ENCODE data around the gene MPZL2. TPM values are rescaled to one million over a fixed set of nuclear protein-coding genes. Genes with fewer than 3 reads are reported as not detected.
"Not testable (repeated sequence)": the region's sequence is repeated elsewhere in the genome, so short reads cannot be mapped to it uniquely, and the experiment has no call there.

MPZL2 gene
- total RNA-seq, 1 donor from 2014 or later: not detected

DNA sequence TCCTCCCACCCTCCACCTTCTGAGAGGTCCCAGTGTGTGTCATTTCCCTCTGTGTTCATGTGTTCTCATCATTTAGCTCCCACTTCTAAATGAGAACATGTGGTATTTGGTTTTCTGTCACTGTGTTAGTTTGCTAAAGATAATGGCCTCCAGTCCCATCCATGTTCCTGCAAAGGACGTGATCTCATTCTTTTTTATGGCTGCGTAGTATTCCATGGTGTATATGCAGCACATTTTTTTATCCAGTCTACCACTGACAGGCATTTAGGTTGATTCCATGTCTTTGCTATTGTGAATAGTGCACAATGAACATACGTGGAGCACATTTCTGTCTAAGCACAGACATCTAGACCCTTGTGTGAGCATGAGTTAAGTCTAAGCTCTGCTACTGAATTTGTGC, 46.2 kb upstream of the MPZL2 start:
- Mint-ChIP-seq H3K4me3 (no peak overlapping the region), H3K4me1 (no peaks in the 10 kb centered on the region), H3K36me3 (ENCODE audit: low read depth) (no peaks in the 10 kb centered on the region), H3K9me3 (peaks cover 2% of the 10 kb centered on the region), H3K27ac (ENCODE audit: unreplicated experiment) (no peak overlapping the region), H3K27me3 (ENCODE audit: low read depth) (peaks cover 42% of the 10 kb centered on the region)
- no peak for DNase-seq (ENCODE audit: low read depth, low spot score)
- no peak for TF ChIP-seq CTCF (conservative IDR thresholded peaks at IDR 0.05)

GRCh38 chr11:118308995-118309528, 45.0 kb upstream of the MPZL2 start:
- not testable (repeated sequence) for H3K27ac Mint-ChIP-seq (ENCODE audit: unreplicated experiment); H3K4me1 Mint-ChIP-seq; H3K4me3 Mint-ChIP-seq; H3K36me3 Mint-ChIP-seq (ENCODE audit: low read depth); DNase-seq (ENCODE audit: low read depth, low spot score); H3K9me3 Mint-ChIP-seq
- peaks cover 43% of the 10 kb centered on the region for H3K27me3 Mint-ChIP-seq (ENCODE audit: low read depth)

DNA sequence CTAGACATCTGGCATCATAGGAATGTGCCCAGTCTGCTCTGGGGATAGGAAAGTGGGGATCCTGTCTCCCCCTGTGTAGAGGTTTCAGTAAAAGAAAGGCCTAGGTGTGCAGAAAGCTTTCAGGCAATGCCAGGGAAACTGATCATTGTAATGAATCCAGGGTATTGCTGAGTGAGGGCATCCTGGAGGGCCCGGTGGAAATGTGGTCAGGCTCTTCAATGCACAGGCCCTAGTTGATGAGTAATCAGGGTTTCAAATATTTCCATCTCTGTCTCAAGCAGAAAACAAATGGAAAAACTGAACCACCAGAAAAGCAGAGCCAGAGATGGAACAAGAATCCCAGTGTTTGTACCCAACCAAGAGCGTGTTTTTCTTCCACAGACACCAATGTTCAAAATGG, 42.5 kb upstream of the MPZL2 start:
- DNase-seq (ENCODE audit: low read depth, low spot score): no peak
- Mint-ChIP-seq H3K27ac (ENCODE audit: unreplicated experiment) (no peak overlapping the region), H3K36me3 (ENCODE audit: low read depth) (no peaks in the 10 kb centered on the region), H3K4me1 (no peaks in the 10 kb centered on the region), H3K4me3 (no peak overlapping the region), H3K9me3 (peaks cover 2% of the 10 kb centered on the region), H3K27me3 (ENCODE audit: low read depth) (peaks cover 44% of the 10 kb centered on the region)
- TF ChIP-seq CTCF (conservative IDR thresholded peaks at IDR 0.05): no peak

- Mint-ChIP-seq H3K27me3 (ENCODE audit: low read depth) (peaks cover 46% of the 10 kb centered on the region), H3K4me3 (no peak overlapping the region), H3K9me3 (peaks cover 2% of the 10 kb centered on the region), H3K4me1 (no peaks in the 10 kb centered on the region), H3K27ac (ENCODE audit: unreplicated experiment) (no peak overlapping the region), H3K36me3 (ENCODE audit: low read depth) (no peaks in the 10 kb centered on the region)
- no peak for DNase-seq (ENCODE audit: low read depth, low spot score)
- TF ChIP-seq CTCF (conservative IDR thresholded peaks at IDR 0.05): no peak
Measured at GRCh38 chr11:118305726-118306125, 41.6 kb upstream of the MPZL2 start.

- no peak for TF ChIP-seq CTCF (conservative IDR thresholded peaks at IDR 0.05)
- no peak for DNase-seq (ENCODE audit: low read depth, low spot score)
- Mint-ChIP-seq H3K27ac (ENCODE audit: unreplicated experiment) (no peak within 1 kb of the TSS), H3K36me3 (ENCODE audit: low read depth) (no peaks in the 10 kb centered on the region), H3K9me3 (no peaks in the 10 kb centered on the region), H3K4me3 (no peak within 1 kb of the TSS), H3K27me3 (ENCODE audit: low read depth) (peaks cover 50% of the 10 kb centered on the region), H3K4me1 (no peaks in the 10 kb centered on the region)
Measured at GRCh38 chr11:118304568-118305248, 40.6 kb upstream of the MPZL2 start, which contains the start of gene CD3E. Gene CD3E (plus strand): TSS chr11:118304730. CDS start chr11:118304953, 223 bp downstream.

GRCh38 chr11:118304227-118304567, 40.1 kb upstream of the MPZL2 start:
- Mint-ChIP-seq H3K36me3 (ENCODE audit: low read depth) (no peaks in the 10 kb centered on the region), H3K27ac (ENCODE audit: unreplicated experiment) (no peak overlapping the region), H3K4me3 (no peak overlapping the region), H3K4me1 (no peaks in the 10 kb centered on the region), H3K27me3 (ENCODE audit: low read depth) (peaks cover 53% of the 10 kb centered on the region), H3K9me3 (no peaks in the 10 kb centered on the region)
- no peak for TF ChIP-seq CTCF (conservative IDR thresholded peaks at IDR 0.05)
- DNase-seq (ENCODE audit: low read depth, low spot score): no peak

Measured in neural crest cell (in vitro differentiated cells).